ENCODE measurements around the gene CC2D1A.

GRCh38 chr19:13860679-13861391, 45.2 kb upstream of the CC2D1A start:
- TF ChIP-seq EZH2 (IDR thresholded peaks at IDR 0.05; ENCODE audit: low read depth, unreplicated experiment): no peak
- TF ChIP-seq, protein P1, sequence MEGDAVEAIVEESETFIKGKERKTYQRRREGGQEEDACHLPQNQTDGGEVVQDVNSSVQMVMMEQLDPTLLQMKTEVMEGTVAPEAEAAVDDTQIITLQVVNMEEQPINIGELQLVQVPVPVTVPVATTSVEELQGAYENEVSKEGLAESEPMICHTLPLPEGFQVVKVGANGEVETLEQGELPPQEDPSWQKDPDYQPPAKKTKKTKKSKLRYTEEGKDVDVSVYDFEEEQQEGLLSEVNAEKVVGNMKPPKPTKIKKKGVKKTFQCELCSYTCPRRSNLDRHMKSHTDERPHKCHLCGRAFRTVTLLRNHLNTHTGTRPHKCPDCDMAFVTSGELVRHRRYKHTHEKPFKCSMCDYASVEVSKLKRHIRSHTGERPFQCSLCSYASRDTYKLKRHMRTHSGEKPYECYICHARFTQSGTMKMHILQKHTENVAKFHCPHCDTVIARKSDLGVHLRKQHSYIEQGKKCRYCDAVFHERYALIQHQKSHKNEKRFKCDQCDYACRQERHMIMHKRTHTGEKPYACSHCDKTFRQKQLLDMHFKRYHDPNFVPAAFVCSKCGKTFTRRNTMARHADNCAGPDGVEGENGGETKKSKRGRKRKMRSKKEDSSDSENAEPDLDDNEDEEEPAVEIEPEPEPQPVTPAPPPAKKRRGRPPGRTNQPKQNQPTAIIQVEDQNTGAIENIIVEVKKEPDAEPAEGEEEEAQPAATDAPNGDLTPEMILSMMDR (conservative IDR thresholded peaks at IDR 0.05; ENCODE audit: low read depth in 2 of 2): no peak
- no peak for TF ChIP-seq ZNF114 (CRISPR knock-in tag; IDR thresholded peaks at IDR 0.05)
- TF ChIP-seq ETS1 (IDR thresholded peaks at IDR 0.05): no peak
- TF ChIP-seq POLR2AphosphoS5 (IDR thresholded peaks at IDR 0.05; ENCODE audit: low read depth): no peak
